Frontal cortex (tissue), 4 donors: Measurements from ENCODE around the gene PLXNA1. TPM values are rescaled to one million over a fixed set of nuclear protein-coding genes. Genes with fewer than 3 reads are reported as not detected.

ENCODE experiments used
- DNase-seq, 2 donors: peaks; one replicate each; pipeline ENCODE4 v3.0.0; 2012; ENCODE audit warnings: low spot score in 2 of 2
- FAIRE-seq: peaks from 2 replicates; lab custom pipeline; 2012; peaks lifted over from hg19 to GRCh38; lab: Jason Lieb, UNC
- total RNA-seq: library from RNA; depleted of rRNA; stranded (reverse); fragments of >200 nt; gene quantifications from one replicate; pipeline ENCODE4 v1.2.3, GENCODE V29; 2014
- donor health status: control.
- donor health status: control.
- donor health status: control.

Gene PLXNA1
- total RNA-seq, 1 donor from 2014 or later: 46.9 TPM

DNA sequence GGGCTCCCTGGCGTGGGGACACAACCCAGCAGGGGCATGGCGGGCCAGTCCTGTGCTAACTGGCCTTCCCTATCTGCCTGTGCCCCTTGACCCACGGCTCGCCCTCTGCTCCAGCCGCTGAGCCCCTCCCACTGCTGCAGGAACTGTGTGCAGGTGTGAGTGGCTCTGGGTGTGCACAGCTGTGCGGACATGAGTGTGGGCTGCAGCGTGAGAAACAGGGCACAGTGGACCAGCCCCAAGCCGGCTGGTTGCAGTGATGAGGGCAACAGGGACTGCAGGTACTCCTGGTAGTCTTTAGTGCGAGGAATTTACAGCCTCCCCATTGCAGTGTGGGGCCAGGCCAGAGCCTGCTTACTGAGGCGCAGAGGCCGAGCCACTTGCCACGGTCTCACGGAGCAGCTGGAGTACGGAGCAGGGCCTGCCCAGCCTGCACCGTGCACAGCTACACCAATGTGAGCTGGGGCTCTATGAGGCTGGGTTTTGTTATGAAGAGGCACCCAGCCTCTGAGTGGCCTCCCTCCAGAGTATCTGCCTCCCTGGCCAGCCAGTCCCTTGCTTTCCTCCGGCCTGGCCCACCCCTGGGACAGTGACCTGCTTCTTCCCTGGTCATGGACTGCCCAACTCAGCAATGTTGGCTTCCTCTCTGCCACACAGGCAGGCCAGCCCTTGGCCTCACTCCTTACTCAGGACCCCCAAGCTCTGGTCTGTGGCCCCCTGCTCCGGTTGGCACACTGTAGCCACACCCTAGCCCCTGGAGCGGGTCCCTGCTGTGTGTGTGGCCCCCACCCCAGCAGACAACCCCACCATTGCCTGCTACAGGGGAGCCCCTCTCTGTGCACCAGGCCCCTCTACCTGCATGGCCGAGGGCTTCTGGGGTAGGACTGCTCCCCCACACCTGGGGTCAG lies 47.8 kb downstream of the PLXNA1 start:
- DNase-seq (no peak), FAIRE-seq (no peak)

DNA sequence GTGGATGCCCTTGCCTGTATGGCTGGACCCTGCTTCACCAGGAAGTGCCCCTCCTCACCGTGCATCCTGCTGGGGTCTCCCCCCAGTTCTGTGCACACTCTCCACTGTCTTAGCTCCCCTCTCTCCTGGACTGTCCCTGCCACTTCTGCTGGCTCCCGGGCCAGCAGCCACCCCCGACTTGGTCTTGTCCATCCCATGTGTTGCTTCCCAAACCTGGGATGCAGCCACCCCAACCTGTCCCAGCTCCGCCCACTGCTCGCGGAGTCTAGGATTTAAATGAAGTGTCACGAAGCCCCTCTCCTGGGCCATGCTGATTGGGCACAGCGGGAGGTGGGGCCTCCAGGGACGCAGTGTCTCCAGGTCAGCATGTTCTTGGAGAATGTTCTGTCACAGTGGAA lies 48.5 kb downstream of the PLXNA1 start:
- FAIRE-seq (no peak), DNase-seq (no peak)

DNA sequence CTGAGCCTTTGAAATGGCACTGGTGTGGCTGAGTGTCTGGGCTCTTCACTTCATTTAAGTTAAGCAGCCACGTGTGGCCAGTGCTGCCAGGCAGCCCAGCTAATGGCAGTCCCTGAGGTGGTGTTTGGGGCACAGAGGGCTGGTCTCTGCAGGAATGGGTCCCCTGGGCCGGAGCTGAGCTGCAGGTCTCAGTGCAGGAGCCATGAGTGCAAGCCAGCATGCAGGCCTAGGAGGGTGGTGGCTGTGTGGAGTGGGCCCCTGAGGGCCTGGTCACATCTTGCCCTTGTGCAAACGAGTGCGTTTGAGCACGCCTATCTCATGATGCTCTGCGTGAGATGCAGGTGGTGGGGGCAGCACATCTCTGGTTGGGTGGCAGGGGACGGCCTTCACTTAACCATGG lies 48.9 kb downstream of the PLXNA1 start:
- DNase-seq (no peak), FAIRE-seq (no peak)

DNA sequence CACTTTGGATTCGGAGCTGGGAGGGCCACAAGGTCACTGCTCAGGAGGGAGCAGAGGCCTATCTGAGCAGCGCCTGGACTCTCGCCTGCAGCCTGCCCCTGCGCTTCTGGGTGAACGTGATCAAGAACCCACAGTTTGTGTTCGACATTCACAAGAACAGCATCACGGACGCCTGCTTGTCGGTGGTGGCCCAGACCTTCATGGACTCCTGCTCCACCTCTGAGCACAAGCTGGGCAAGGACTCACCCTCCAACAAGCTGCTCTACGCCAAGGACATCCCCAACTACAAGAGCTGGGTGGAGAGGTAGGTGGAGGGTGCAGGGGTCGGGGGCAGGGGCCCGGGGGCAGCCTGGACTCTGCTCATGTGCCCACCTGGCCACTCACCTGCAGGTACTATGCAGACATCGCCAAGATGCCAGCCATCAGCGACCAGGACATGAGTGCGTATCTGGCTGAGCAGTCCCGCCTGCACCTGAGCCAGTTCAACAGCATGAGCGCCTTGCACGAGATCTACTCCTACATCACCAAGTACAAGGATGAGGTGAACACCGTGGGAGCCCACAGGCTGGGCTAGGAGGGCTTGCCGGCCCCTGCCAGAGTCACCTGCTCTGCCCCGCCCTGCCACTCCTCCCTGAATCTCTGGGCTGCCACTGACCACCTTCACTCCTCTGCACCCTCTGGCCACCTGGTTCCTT lies 49.5 kb downstream of the PLXNA1 start:
- DNase-seq (no peak), FAIRE-seq (no peak)

Other genes starting within 250 kb of the PLXNA1 start
- gene PRR23E, start 210.0 kb downstream of the PLXNA1 start, total RNA-seq: not detected